Naive thymus-derived CD8-positive, alpha-beta T cell (primary cell): ENCODE measurements around the gene S100A4. TPM values are rescaled to one million over a fixed set of nuclear protein-coding genes. Genes with fewer than 3 reads are reported as not detected.
A peak's percentile ranks its signal among the peaks of the same experiment; 100 is the strongest.

ENCODE experiments used
- ATAC-seq, 2 donors: fragments of 150-1000 bp; cut with Tn5 transposase in 1 of 2; sonication (Bioruptor Pico), chemical (Tn5 transposase) in 1 of 2; 1 replicate in 1 of 2; 2 replicates in 1 of 2; pipeline ENCODE4 v1.10.0; 2021; ENCODE audit warnings: mild to moderate bottlenecking in 2 of 2, moderate library complexity in 2 of 2
- POLR2A ChIA-PET: fragments of 350-600 bp; sonication (Branson Sonifier 250); formaldehyde crosslinking; loops from one replicate; lab custom pipeline; 2021; ENCODE audit warnings: antibody characterized with exemption; lab: Charles Lee
- DNase-seq, 10 donors: peaks; one replicate each; pipeline versions ENCODE4 v3.0.0 to v3.0.0-alpha.2; 2020 to 2022
- H3K27ac Mint-ChIP-seq, 10 donors: one replicate each; pipeline ENCODE4 v1.8.0; 2020 to 2022; ENCODE audit warnings: mild to moderate bottlenecking in 10 of 10, mixed read lengths in 10 of 10, moderate library complexity in 4 of 10, inconsistent platforms in 1 of 10
- H3K27me3 Mint-ChIP-seq, 5 donors: one replicate each; pipeline ENCODE4 v1.8.0; 2021 to 2022; ENCODE audit warnings: mixed read lengths in 5 of 5
- H3K36me3 Mint-ChIP-seq, 3 donors: one replicate each; pipeline ENCODE4 v1.8.0; 2020 to 2022; ENCODE audit warnings: mixed read lengths in 3 of 3, mild to moderate bottlenecking in 2 of 3, inconsistent platforms in 1 of 3
- H3K4me1 Mint-ChIP-seq, 4 donors: one replicate each; pipeline ENCODE4 v1.8.0; 2021 to 2022; ENCODE audit warnings: mixed read lengths in 4 of 4
- H3K4me3 Mint-ChIP-seq, 10 donors: one replicate each; pipeline ENCODE4 v1.8.0; 2020 to 2022; ENCODE audit warnings: mild to moderate bottlenecking in 10 of 10, mixed read lengths in 10 of 10, moderate library complexity in 6 of 10, inconsistent platforms in 1 of 10
- H3K9me3 Mint-ChIP-seq, 9 donors: one replicate each; pipeline ENCODE4 v1.8.0; 2020 to 2022; ENCODE audit warnings: mixed read lengths in 9 of 9, mild to moderate bottlenecking in 3 of 9, inconsistent platforms in 1 of 9, moderate library complexity in 1 of 9
- polyA plus RNA-seq, 3 donors: library from polyadenylated mRNA; unstranded; fragments of 300-500 nt; fragmentation: Illumina TruSeq; gene quantifications; one replicate each; pipeline ENCODE4 v1.2.3, GENCODE V29; 2021
- total RNA-seq, 8 experiments: library from RNA in 2 of 8; stranded (reverse) in 2 of 8; gene quantifications; one replicate each; pipeline ENCODE4 v1.2.3 and lab custom pipeline; 2021 to 2026

The S100A4 gene
- total and polyA plus RNA-seq, 5 experiments from 2014 or later = 115 to 1,131 (median 421) TPM

- ATAC-seq (peak; percentile 49 to 61), DNase-seq (peak in 5 of 10 donors; percentile 20 to 73 (median 50))
- H3K9me3 Mint-ChIP-seq = no peaks in the 10 kb centered on the region
- peaks cover 0 to 16% (median 0%) of the 10 kb centered on the region in 3 donors for H3K36me3 Mint-ChIP-seq
- peak within 1 kb of the TSS; percentile 91 to 97 (median 92) for H3K4me3 Mint-ChIP-seq
- H3K27ac Mint-ChIP-seq = peak within 1 kb of the TSS; percentile 92 to 99 (median 98)
- no peaks in the 10 kb centered on the region for H3K27me3 Mint-ChIP-seq
- POLR2A ChIA-PET = interaction anchor here (0.6 to 7.6 kb wide), 21 partner anchors 8 to 1250 kb away, joined by 3 to 340 read pairs (median 5); partner anchors contain the start of genes CHTOP, ILF2, INTS3 and RPS27
- H3K4me1 Mint-ChIP-seq = peaks cover 45 to 84% (median 73%) of the 10 kb centered on the region in 4 donors
Measured at GRCh38 chr1:153535242-153536011, 10.2 kb downstream of the S100A4 start, which contains the start of gene S100A6. TSS of gene S100A6 (minus strand) at chr1:153535991. CDS start at chr1:153535339, 652 bp downstream.

DNA sequence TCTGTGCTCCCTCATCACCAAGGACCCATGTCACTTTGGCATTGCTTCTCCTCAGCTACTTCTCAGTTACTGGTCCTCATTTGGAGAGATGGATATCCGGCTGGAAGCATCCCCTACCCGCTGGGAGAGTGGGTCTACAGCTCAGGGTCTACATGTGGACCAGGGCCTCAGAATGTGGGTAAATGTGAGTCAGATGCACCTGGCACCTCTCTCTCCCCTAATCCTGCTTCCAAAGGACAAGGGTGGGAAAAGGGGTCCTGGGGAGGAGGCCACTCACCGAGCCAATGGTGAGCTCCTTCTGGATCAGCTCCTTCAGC lies 10.7 kb downstream of the S100A4 start:
- Mint-ChIP-seq H3K27ac (peak overlapping the region; percentile 91 to 99 (median 96)), H3K4me3 (peak overlapping the region; percentile 87 to 97 (median 92)), H3K9me3 (no peaks in the 10 kb centered on the region), H3K36me3 (peaks cover 0 to 16% (median 0%) of the 10 kb centered on the region in 3 donors), H3K4me1 (peaks cover 40 to 79% (median 68%) of the 10 kb centered on the region in 4 donors), H3K27me3 (no peaks in the 10 kb centered on the region)
- ATAC-seq (no peak), DNase-seq (no peak)
- POLR2A ChIA-PET = interaction anchor here (0.6 to 7.6 kb wide), 19 partner anchors 7 to 455 kb away, joined by 3 to 340 read pairs (median 6); partner anchors contain the start of genes CHTOP, ILF2, INTS3 and RPS27

GRCh38 chr1:153534226-153534924 lies 11.2 kb downstream of the S100A4 start:
- Mint-ChIP-seq H3K9me3 (no peaks in the 10 kb centered on the region), H3K4me3 (peak overlapping the region; percentile 87 to 97 (median 92)), H3K36me3 (peaks cover 0 to 16% (median 0%) of the 10 kb centered on the region in 3 donors), H3K4me1 (peaks cover 35 to 74% (median 64%) of the 10 kb centered on the region in 4 donors), H3K27ac (peak overlapping the region; percentile 91 to 99 (median 96)), H3K27me3 (no peaks in the 10 kb centered on the region)
- POLR2A ChIA-PET = interaction anchor here (0.6 to 7.6 kb wide), 18 partner anchors 8 to 455 kb away, joined by 3 to 340 read pairs (median 8); partner anchors contain the start of genes CHTOP, ILF2, INTS3 and RPS27
- ATAC-seq (no peak), DNase-seq (no peak)

- no peaks in the 10 kb centered on the region for H3K9me3 Mint-ChIP-seq
- H3K4me3 Mint-ChIP-seq = peak overlapping the region; percentile 66 to 97 (median 92)
- peaks cover 35 to 73% (median 61%) of the 10 kb centered on the region in 4 donors for H3K4me1 Mint-ChIP-seq
- no peaks in the 10 kb centered on the region for H3K27me3 Mint-ChIP-seq
- peaks cover 0 to 16% (median 0%) of the 10 kb centered on the region in 3 donors for H3K36me3 Mint-ChIP-seq
- peak overlapping the region; percentile 84 to 98 (median 94) for H3K27ac Mint-ChIP-seq
- ATAC-seq (no peak), DNase-seq (no peak)
- POLR2A ChIA-PET = interaction anchor here (0.9 to 7.6 kb wide), 10 partner anchors 7 to 100 kb away, joined by 6 to 340 read pairs (median 14); partner anchors contain the start of genes CHTOP, S100A2, S100A3 and S100A4
Measured at GRCh38 chr1:153533689-153534201, 11.9 kb downstream of the S100A4 start.

DNA sequence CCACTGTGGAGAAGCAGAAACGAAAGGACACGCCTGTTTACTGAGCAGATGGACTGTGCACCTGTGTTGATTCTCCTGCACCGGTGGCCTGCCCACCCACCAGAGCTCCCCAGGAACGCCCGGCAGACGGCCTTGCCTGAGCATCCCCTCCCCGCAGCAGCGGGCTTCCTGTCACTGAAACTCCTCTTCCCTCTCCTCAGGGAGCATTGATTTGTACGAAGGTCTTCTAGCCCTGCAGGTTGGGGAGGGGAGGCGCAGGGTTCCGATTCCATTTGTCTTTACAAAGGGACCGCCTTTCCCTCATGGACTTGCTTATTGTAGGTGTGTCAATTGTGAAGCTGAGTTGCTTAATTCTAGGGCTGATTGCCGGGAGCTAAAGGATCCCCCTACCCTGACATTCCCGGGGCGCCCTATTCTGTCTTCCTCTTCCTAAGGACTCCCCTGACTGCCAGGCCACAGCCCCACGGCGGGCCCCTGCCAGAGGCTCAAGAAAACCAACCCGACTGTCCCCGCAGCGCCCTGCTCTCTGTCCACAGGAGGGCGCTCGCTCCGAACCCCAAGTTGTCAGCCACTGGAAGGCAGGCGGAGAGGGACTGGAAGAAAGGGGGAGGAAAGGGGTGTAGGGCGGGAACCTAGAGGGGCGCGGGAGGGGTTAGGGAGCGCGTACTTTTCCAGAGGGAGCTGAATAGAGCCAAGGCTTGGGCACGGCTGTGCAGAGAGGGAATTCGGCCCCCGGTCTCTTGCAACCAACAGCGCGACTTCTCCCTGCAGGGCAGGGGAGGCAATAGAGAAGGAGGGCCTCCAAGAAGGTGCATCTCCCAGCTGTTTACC lies 12.6 kb downstream of the S100A4 start:
- Mint-ChIP-seq H3K4me1 (peaks cover 35 to 68% (median 59%) of the 10 kb centered on the region in 4 donors), H3K9me3 (no peaks in the 10 kb centered on the region), H3K27me3 (no peaks in the 10 kb centered on the region), H3K36me3 (peaks cover 0 to 16% (median 0%) of the 10 kb centered on the region in 3 donors), H3K27ac (peak overlapping the region; percentile 84 to 98 (median 94)), H3K4me3 (peak overlapping the region; percentile 66 to 97 (median 92))
- peak; percentile 12 to 30 for ATAC-seq
- DNase-seq = peak; percentile 65 to 85 (median 72)
- POLR2A ChIA-PET = interaction anchor here (0.7 to 7.6 kb wide), 16 partner anchors 8 to 418 kb away, joined by 3 to 340 read pairs (median 8); partner anchors contain the start of genes CHTOP, ILF2, S100A2 and S100A3

- Mint-ChIP-seq H3K9me3 (no peaks in the 10 kb centered on the region), H3K36me3 (peaks cover 0 to 16% (median 0%) of the 10 kb centered on the region in 3 donors), H3K4me3 (peak overlapping the region; percentile 66 to 97 (median 92)), H3K27me3 (no peaks in the 10 kb centered on the region), H3K27ac (peak overlapping the region; percentile 84 to 98 (median 94)), H3K4me1 (peaks cover 35 to 61% (median 56%) of the 10 kb centered on the region in 4 donors)
- POLR2A ChIA-PET = interaction anchor here (0.6 to 7.6 kb wide), 14 partner anchors 9 to 243 kb away, joined by 3 to 340 read pairs (median 8); partner anchors contain the start of genes CHTOP, ILF2, S100A2 and S100A3
- DNase-seq (peak in 3 of 10 donors; percentile 15 to 33 (median 33)), ATAC-seq (peak; percentile 15 to 24)
Measured at GRCh38 chr1:153532181-153532580, 13.4 kb downstream of the S100A4 start.

DNA sequence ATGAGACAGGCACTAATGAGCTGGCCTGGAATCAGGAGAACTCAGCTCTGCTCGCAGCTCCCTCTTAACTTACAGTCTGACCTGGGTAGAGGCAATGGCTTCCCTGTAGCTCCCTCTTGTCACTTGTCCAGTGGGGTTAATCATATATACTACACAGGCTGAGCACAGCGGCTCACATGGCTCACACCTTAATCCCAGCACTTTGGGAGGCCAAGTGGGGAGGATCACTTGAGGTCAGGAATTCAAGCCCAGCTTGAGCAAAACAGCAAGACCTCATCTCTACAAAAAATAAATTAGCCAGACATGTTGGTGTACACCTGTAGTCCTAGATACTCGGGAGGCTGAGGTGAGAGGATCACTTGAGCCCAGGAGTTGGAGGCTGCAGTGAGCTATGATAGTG lies 14.0 kb downstream of the S100A4 start:
- peak overlapping the region in 1 of 10 donors; percentile 92 for H3K4me3 Mint-ChIP-seq
- DNase-seq (no peak), ATAC-seq (no peak)
- peaks cover 33 to 56% (median 52%) of the 10 kb centered on the region in 4 donors for H3K4me1 Mint-ChIP-seq
- H3K36me3 Mint-ChIP-seq = peaks cover 0 to 16% (median 0%) of the 10 kb centered on the region in 3 donors
- POLR2A ChIA-PET = interaction anchor here (1.0 to 7.6 kb wide), 11 partner anchors 9 to 244 kb away, joined by 4 to 340 read pairs (median 13); partner anchors contain the start of genes CHTOP, S100A2, S100A3 and S100A4
- peak overlapping the region; percentile 71 to 98 (median 89) for H3K27ac Mint-ChIP-seq
- H3K9me3 Mint-ChIP-seq = no peaks in the 10 kb centered on the region
- H3K27me3 Mint-ChIP-seq = no peaks in the 10 kb centered on the region

GRCh38 chr1:153527683-153528040 lies 17.9 kb downstream of the S100A4 start:
- POLR2A ChIA-PET = interaction anchor here (0.9 to 1.6 kb wide), 2 partner anchors 8 to 17 kb away, joined by 3 to 6 read pairs; partner anchors contain the start of gene S100A6
- H3K9me3 Mint-ChIP-seq = no peaks in the 10 kb centered on the region

DNA sequence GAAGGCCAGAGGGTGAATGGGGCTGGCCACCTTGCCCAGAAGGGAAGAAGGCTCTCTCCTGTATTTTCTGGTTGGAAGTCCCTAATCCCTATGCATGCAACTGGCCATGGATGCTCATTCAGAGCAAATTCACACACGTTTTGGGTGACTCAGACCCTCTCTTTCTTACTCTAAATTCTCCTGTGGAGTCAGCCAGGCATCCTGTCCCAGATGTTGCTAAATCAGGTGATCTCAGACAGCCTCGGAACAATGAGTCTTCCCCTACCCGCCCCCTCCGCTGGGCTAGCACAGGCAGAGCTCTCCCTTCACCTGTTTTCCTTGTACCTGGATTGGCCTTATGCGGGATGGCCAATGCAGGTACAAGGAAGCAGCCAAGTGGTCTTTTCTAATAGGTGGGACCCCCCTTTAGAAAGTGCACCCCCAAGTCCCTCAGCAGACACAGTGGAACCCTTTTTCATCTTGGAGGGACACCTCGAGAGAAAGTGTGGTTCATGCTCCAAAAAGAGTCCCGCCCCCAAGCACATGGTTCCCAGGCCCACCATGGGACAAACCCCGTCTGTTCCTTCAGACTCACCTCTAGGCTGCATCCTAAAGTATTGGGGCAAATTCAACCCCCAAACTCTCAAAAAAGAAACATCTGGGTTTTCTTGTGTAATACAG lies 18.5 kb downstream of the S100A4 start:
- H3K27me3 Mint-ChIP-seq = no peaks in the 10 kb centered on the region
- H3K9me3 Mint-ChIP-seq = no peaks in the 10 kb centered on the region
- peaks cover 12 to 25% (median 20%) of the 10 kb centered on the region in 4 donors for H3K4me1 Mint-ChIP-seq
- ATAC-seq = no peak
- no peaks in the 10 kb centered on the region for H3K36me3 Mint-ChIP-seq
- DNase-seq = no peak
- H3K4me3 Mint-ChIP-seq = no peak overlapping the region
- POLR2A ChIA-PET = interaction anchor here (0.9 to 1.6 kb wide), 2 partner anchors 8 to 17 kb away, joined by 3 to 6 read pairs; partner anchors contain the start of gene S100A6
- peak overlapping the region in 4 of 10 donors; percentile 13 to 28 (median 22) for H3K27ac Mint-ChIP-seq

More at GRCh38 chr1:153527683-153528040, 17.9 kb downstream of the S100A4 start:
- no peak for ATAC-seq
- H3K4me1 Mint-ChIP-seq = peaks cover 15 to 25% (median 20%) of the 10 kb centered on the region in 4 donors
- DNase-seq = no peak
- no peak overlapping the region for H3K4me3 Mint-ChIP-seq
- H3K27me3 Mint-ChIP-seq = no peaks in the 10 kb centered on the region
- no peak overlapping the region for H3K27ac Mint-ChIP-seq
- H3K36me3 Mint-ChIP-seq = no peaks in the 10 kb centered on the region

GRCh38 chr1:153526132-153526543 lies 19.5 kb downstream of the S100A4 start:
- Mint-ChIP-seq H3K4me1 (peaks cover 10 to 17% (median 12%) of the 10 kb centered on the region in 4 donors), H3K4me3 (no peak overlapping the region), H3K27ac (peak overlapping the region in 1 of 10 donors; percentile 5), H3K27me3 (no peaks in the 10 kb centered on the region), H3K9me3 (no peaks in the 10 kb centered on the region), H3K36me3 (no peaks in the 10 kb centered on the region)
- DNase-seq = no peak
- POLR2A ChIA-PET = interaction anchor here (1.2 kb wide), 1 partner anchor 9 kb away, joined by 6 read pairs; the partner anchor contains the start of gene S100A6
- ATAC-seq = no peak
